Ishikawa (cell line): Measurements from ENCODE around the gene FBXO28.

Experiments
- CEBPB ChIP-seq: IDR thresholded peaks from 2 replicates; pipeline ENCODE4 v1.6.1; 2012
- CREB1 ChIP-seq: IDR thresholded peaks from 2 replicates; pipeline ENCODE4 v1.6.1; 2012; ENCODE audit warnings: low read depth
- EGR1 ChIP-seq: IDR thresholded peaks from 2 replicates; pipeline ENCODE4 v1.6.1; 2012
- EP300 ChIP-seq: IDR thresholded peaks from 2 replicates; pipeline ENCODE4 v1.6.1; 2012; ENCODE audit warnings: borderline replicate concordance
- FOXM1 ChIP-seq: IDR thresholded peaks from 2 replicates; pipeline ENCODE4 v1.6.1; 2012; ENCODE audit warnings: low read depth, borderline replicate concordance
- MAX ChIP-seq: IDR thresholded peaks from 2 replicates; pipeline ENCODE4 v1.6.1; 2012
- NFIC ChIP-seq: IDR thresholded peaks from 2 replicates; pipeline ENCODE4 v1.6.1; 2012
- RAD21 ChIP-seq: IDR thresholded peaks from 2 replicates; pipeline ENCODE4 v1.6.1; 2012; ENCODE audit warnings: low read depth
- REST ChIP-seq: IDR thresholded peaks from 2 replicates; pipeline ENCODE4 v1.6.1; 2012; ENCODE audit warnings: low read depth, mild to moderate bottlenecking
- TAF1 ChIP-seq: IDR thresholded peaks from 2 replicates; pipeline ENCODE4 v1.6.1; 2012; ENCODE audit warnings: low read depth, mild to moderate bottlenecking
- TCF12 ChIP-seq: IDR thresholded peaks from 2 replicates; pipeline ENCODE4 v1.6.1; 2012; ENCODE audit warnings: low read depth
- TEAD4 ChIP-seq: IDR thresholded peaks from 2 replicates; pipeline ENCODE4 v1.6.1; 2012
- YY1 ChIP-seq: IDR thresholded peaks from 2 replicates; pipeline ENCODE4 v1.6.1; 2012; ENCODE audit warnings: low read depth
- ZBTB7A ChIP-seq: IDR thresholded peaks from 2 replicates; pipeline ENCODE4 v1.6.1; 2012; ENCODE audit warnings: low read depth
- TF ChIP-seq, protein P1 (sequence below): IDR thresholded peaks from 2 replicates; pipeline ENCODE4 v1.6.1; 2012

FBXO28 gene

DNA sequence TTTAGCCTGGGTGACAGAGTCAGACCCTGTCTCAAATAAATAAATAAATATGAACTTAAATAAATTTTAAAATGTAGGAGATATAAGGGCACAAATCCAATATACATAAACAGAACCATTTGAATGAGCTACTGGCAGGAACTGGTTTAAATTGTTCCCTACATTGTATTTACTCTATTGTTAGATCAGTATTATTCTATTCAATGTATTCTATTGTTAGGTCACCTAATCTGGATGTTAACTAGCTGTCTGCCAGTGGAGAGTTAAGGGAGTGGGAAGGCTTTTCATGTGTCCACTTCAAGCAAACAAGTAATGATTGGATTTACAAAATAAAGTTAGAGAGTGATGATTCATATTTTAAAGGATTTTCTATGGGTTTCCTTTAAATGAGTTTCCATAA is 4.9 kb upstream of the FBXO28 start:
- TF ChIP-seq RAD21 (no peak), TAF1 (no peak), MAX (no peak), EGR1 (no peak), ZBTB7A (no peak)

- TF ChIP-seq FOXM1: no peak
- TF ChIP-seq CREB1: no peak
- TF ChIP-seq MAX: no peak
- no peak for TF ChIP-seq REST
- no peak for TF ChIP-seq NFIC
- TF ChIP-seq EP300: no peak
- no peak for TF ChIP-seq CEBPB
Measured at GRCh38 chr1:224109981-224110380, 3.9 kb upstream of the FBXO28 start.

GRCh38 chr1:224113005-224113404 is 906 bp upstream of the FBXO28 start:
- no peak for TF ChIP-seq RAD21
- no peak for TF ChIP-seq FOXM1
- TF ChIP-seq MAX: no peak
- no peak for TF ChIP-seq TEAD4
- TF ChIP-seq TAF1: no peak
- TF ChIP-seq TCF12: no peak
- TF ChIP-seq EP300: no peak

- TF ChIP-seq TEAD4 (no peak), MAX (no peak), TCF12 (no peak), CREB1 (no peak)
Measured at GRCh38 chr1:224113545-224113917, 380 bp upstream of the FBXO28 start.

DNA sequence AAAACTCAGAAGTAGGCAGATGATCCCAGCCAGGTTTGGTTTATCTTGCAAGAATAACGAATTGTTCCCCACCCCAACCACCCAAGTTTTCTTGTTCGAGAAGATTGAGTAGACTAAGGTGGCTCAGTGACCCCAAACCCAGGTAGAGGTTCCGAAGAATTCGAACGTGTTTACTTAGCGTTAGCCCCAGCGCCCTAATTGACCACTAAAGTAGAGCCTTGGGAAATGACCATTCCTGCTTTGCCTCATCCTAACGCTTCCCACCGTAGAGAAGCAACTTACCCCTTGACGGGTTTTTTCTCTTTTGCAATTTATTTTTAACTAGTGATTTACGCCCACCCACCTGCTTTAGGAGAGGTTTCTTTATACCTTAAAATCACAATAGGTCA is 870 bp downstream of the FBXO28 start:
- TF ChIP-seq EGR1 (no peak), ZBTB7A (no peak), TEAD4 (no peak), CREB1 (no peak), REST (no peak), RAD21 (no peak)

DNA sequence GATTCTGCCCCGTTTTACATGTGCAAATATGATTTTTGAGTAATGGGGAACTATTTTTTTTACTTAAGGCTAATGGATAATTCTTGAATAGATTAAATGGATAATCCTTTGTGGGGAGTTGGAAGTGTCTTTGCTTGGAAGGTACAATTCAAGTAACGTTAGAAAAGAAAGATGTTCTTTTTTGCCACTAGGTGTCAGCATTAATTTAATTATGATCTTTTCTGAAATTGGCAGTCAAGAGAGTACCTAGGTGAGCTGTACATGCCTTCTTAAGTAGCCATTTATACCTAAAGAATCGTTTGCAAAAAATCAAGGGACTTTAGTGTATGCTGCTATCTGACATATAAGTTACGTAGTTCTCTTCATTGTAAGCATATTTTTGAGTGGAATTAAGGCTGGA is 2.2 kb downstream of the FBXO28 start:
- no peak for TF ChIP-seq EP300
- no peak for TF ChIP-seq ZBTB7A
- TF ChIP-seq TCF12: no peak
- TF ChIP-seq RAD21: peak; percentile 51
- TF ChIP-seq EGR1: no peak

- TF ChIP-seq RAD21 (no peak), YY1 (no peak), EP300 (no peak)
Measured at GRCh38 chr1:224118688-224119087, 4.8 kb downstream of the FBXO28 start.

- TF ChIP-seq MAX (no peak), NFIC (no peak), YY1 (no peak), CREB1 (no peak), FOXM1 (no peak), EGR1 (no peak)
- TF ChIP-seq, protein P1, sequence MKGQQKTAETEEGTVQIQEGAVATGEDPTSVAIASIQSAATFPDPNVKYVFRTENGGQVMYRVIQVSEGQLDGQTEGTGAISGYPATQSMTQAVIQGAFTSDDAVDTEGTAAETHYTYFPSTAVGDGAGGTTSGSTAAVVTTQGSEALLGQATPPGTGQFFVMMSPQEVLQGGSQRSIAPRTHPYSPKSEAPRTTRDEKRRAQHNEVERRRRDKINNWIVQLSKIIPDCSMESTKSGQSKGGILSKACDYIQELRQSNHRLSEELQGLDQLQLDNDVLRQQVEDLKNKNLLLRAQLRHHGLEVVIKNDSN: no peak
Measured at GRCh38 chr1:224123136-224123535, 9.2 kb downstream of the FBXO28 start.
